Muscle of leg (tissue), 11 donors: ENCODE data around the gene PTPRN2. TPM values are rescaled to one million over a fixed set of nuclear protein-coding genes. Genes with fewer than 3 reads are reported as not detected.
A peak's percentile ranks its signal among the peaks of the same experiment; 100 is the strongest.
"Not testable (repeated sequence)": the region's sequence is repeated elsewhere in the genome, so short reads cannot be mapped to it uniquely, and the experiment has no call there.

Experiments
- DNase-seq: peaks from one replicate; pipeline ENCODE4 v3.0.0; 2013
- H3K27ac ChIP-seq: one replicate; pipeline ENCODE4 v1.5.1; 2013; ENCODE audit warnings: mild to moderate bottlenecking, low read length, control low read depth
- H3K27me3 ChIP-seq: one replicate; pipeline ENCODE4 v1.6.1; 2013; ENCODE audit warnings: low read length; ENCODE audit not compliant: control insufficient read depth, insufficient read depth
- H3K36me3 ChIP-seq: one replicate; pipeline ENCODE4 v1.6.1; 2013; ENCODE audit warnings: low read length; ENCODE audit not compliant: control insufficient read depth, insufficient read depth
- H3K4me1 ChIP-seq: one replicate; pipeline ENCODE4 v1.6.1; 2013; ENCODE audit warnings: low read length; ENCODE audit not compliant: control insufficient read depth, insufficient read depth
- H3K4me3 ChIP-seq: one replicate; pipeline ENCODE4 v1.5.1; 2013; ENCODE audit warnings: low read length, control low read depth
- H3K9me3 ChIP-seq: replicated peaks from 2 replicates; pipeline ENCODE4 v1.6.1; 2013; ENCODE audit warnings: low read depth, low read length; ENCODE audit not compliant: control insufficient read depth
- WGBS: methylation state at CpG from one replicate; pipeline ENCODE4 v1.1.5; 2013; ENCODE audit warnings: missing lambda C conversion rate; ENCODE audit not compliant: insufficient coverage; 5-methylcytosine and 5-hydroxymethylcytosine counted together
- polyA plus RNA-seq, 8 donors: library from polyadenylated mRNA; unstranded; fragments of 120-200 nt; gene quantifications; one replicate each; pipeline versions ENCODE4 v1.2.1 to v1.2.3, GENCODE V29; 2013; ENCODE audit warnings: inconsistent platforms in 1 of 8, low replicate concordance in 1 of 8; ENCODE audit not compliant: insufficient read length in 8 of 8, insufficient read depth in 1 of 8
- total RNA-seq: library from RNA; stranded (reverse); fragments of 120-200 nt; gene quantifications from one replicate; pipeline ENCODE4 v1.2.4, GENCODE V29; 2013

The PTPRN2 gene
- total and polyA plus RNA-seq, 9 donors: 1.4 to 2.9 (median 2.3) TPM

- no peaks in the 10 kb centered on the region for H3K36me3 ChIP-seq
- 89% methylated on average over 13 of the region's 24 CpGs for WGBS
- H3K27me3 ChIP-seq: peaks cover 41% of the 10 kb centered on the region
- H3K9me3 ChIP-seq: no peaks in the 10 kb centered on the region
- H3K4me3 ChIP-seq: no peak overlapping the region
- peaks cover 24% of the 10 kb centered on the region for H3K4me1 ChIP-seq
- DNase-seq: no peak
- no peak overlapping the region for H3K27ac ChIP-seq
Measured at GRCh38 chr7:157740251-157740798, 847.3 kb downstream of the PTPRN2 start.

- DNase-seq: no peak
- H3K4me3 ChIP-seq: no peak overlapping the region
- WGBS: 50% methylated on average over 2 of the region's 6 CpGs
- H3K36me3 ChIP-seq: no peaks in the 10 kb centered on the region
- H3K27me3 ChIP-seq: peaks cover 47% of the 10 kb centered on the region
- peaks cover 24% of the 10 kb centered on the region for H3K4me1 ChIP-seq
- H3K27ac ChIP-seq: no peak overlapping the region
- no peaks in the 10 kb centered on the region for H3K9me3 ChIP-seq
Measured at GRCh38 chr7:157739650-157740049, 848.0 kb downstream of the PTPRN2 start.

GRCh38 chr7:157739031-157739430, 848.6 kb downstream of the PTPRN2 start:
- no peaks in the 10 kb centered on the region for H3K9me3 ChIP-seq
- H3K36me3 ChIP-seq: no peaks in the 10 kb centered on the region
- peaks cover 49% of the 10 kb centered on the region for H3K27me3 ChIP-seq
- WGBS: 13% methylated on average over 4 of the region's 8 CpGs
- H3K27ac ChIP-seq: no peak overlapping the region
- H3K4me3 ChIP-seq: no peak overlapping the region
- H3K4me1 ChIP-seq: peaks cover 24% of the 10 kb centered on the region
- peak; percentile 74 for DNase-seq

GRCh38 chr7:157738066-157738460, 849.6 kb downstream of the PTPRN2 start:
- Histone ChIP-seq H3K27ac (no peak overlapping the region), H3K36me3 (no peaks in the 10 kb centered on the region), H3K9me3 (no peaks in the 10 kb centered on the region), H3K4me1 (peaks cover 24% of the 10 kb centered on the region), H3K4me3 (no peak overlapping the region), H3K27me3 (peaks cover 49% of the 10 kb centered on the region)
- WGBS: 8% methylated on average over 2 of the region's 11 CpGs
- peak; percentile 47 for DNase-seq

GRCh38 chr7:157737151-157738065, 850.2 kb downstream of the PTPRN2 start:
- no peaks in the 10 kb centered on the region for H3K9me3 ChIP-seq
- no peak for DNase-seq
- peaks cover 24% of the 10 kb centered on the region for H3K4me1 ChIP-seq
- WGBS: 79% methylated on average over 29 of the region's 36 CpGs
- no peaks in the 10 kb centered on the region for H3K36me3 ChIP-seq
- no peak overlapping the region for H3K27ac ChIP-seq
- H3K4me3 ChIP-seq: no peak overlapping the region
- peaks cover 47% of the 10 kb centered on the region for H3K27me3 ChIP-seq

GRCh38 chr7:157736341-157736740, 851.3 kb downstream of the PTPRN2 start:
- DNase-seq: no peak
- no peaks in the 10 kb centered on the region for H3K9me3 ChIP-seq
- WGBS: 87% methylated on average over 13 of the region's 14 CpGs
- H3K27me3 ChIP-seq: peaks cover 41% of the 10 kb centered on the region
- no peak overlapping the region for H3K4me3 ChIP-seq
- no peak overlapping the region for H3K27ac ChIP-seq
- no peaks in the 10 kb centered on the region for H3K36me3 ChIP-seq
- peaks cover 24% of the 10 kb centered on the region for H3K4me1 ChIP-seq

GRCh38 chr7:157735826-157736225, 851.8 kb downstream of the PTPRN2 start:
- WGBS: 85% methylated on average over 12 of the region's 14 CpGs
- no peaks in the 10 kb centered on the region for H3K36me3 ChIP-seq
- H3K27ac ChIP-seq: no peak overlapping the region
- H3K4me3 ChIP-seq: no peak overlapping the region
- peaks cover 24% of the 10 kb centered on the region for H3K4me1 ChIP-seq
- no peak for DNase-seq
- no peaks in the 10 kb centered on the region for H3K9me3 ChIP-seq
- H3K27me3 ChIP-seq: peaks cover 40% of the 10 kb centered on the region

- H3K27ac ChIP-seq: no peak overlapping the region
- H3K36me3 ChIP-seq: no peaks in the 10 kb centered on the region
- peaks cover 24% of the 10 kb centered on the region for H3K4me1 ChIP-seq
- H3K9me3 ChIP-seq: no peaks in the 10 kb centered on the region
- no peak overlapping the region for H3K4me3 ChIP-seq
- DNase-seq: no peak
- 86% methylated on average over 17 of the region's 28 CpGs for WGBS
- peaks cover 39% of the 10 kb centered on the region for H3K27me3 ChIP-seq
Measured at GRCh38 chr7:157734676-157735640, 852.7 kb downstream of the PTPRN2 start.

GRCh38 chr7:157733760-157734395, 853.7 kb downstream of the PTPRN2 start:
- DNase-seq, H3K36me3 ChIP-seq, H3K9me3 ChIP-seq, H3K4me3 ChIP-seq, H3K27ac ChIP-seq: not testable (repeated sequence)
- Histone ChIP-seq H3K4me1 (peaks cover 15% of the 10 kb centered on the region), H3K27me3 (peaks cover 37% of the 10 kb centered on the region)
- 93% methylated on average over 32 of the region's 33 CpGs for WGBS
